Stimulated activated CD4-positive, alpha-beta T cell treated with anti-CD3 and anti-CD28 coated beads, Interleukin-1b, Interleukin-23, amount 100 ng/mL, for 4 hours (primary cell): ENCODE measurements around the gene ZNF581.
A peak's percentile ranks its signal among the peaks of the same experiment; 100 is the strongest.

Experiments used
- DNase-seq, 2 donors: peaks; one replicate each; pipeline ENCODE4 v3.0.0-alpha.2; 2020; ENCODE audit warnings: low read depth in 2 of 2

The ZNF581 gene

GRCh38 chr19:55626350-55626749 is 17.1 kb upstream of the ZNF581 start:
- DNase-seq: peak in 1 of 2 donors; percentile 45

- peak; percentile 51 to 91 for DNase-seq
These were observed 11.0 kb upstream of the ZNF581 start for GRCh38 chr19:55632463-55632834.

DNA sequence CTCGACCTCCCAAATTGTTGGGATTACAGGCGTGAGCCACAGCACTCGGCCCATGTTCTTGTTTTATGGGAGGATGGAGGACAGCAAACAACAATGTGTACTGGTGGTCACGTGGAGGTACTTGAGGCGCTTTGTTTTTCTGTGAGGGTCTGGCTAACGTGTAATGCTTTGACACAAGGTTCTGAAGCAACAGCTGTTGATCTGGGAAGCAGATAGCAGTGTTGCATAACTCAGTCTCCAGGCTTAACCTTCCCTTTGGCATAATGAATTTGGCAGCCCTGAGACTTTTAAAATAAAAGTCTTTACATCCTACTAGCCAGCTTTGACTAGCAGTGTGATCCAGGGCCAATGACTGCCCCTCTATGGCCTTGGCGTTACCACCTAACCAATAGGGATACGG is 9.6 kb upstream of the ZNF581 start:
- DNase-seq: no peak

DNA sequence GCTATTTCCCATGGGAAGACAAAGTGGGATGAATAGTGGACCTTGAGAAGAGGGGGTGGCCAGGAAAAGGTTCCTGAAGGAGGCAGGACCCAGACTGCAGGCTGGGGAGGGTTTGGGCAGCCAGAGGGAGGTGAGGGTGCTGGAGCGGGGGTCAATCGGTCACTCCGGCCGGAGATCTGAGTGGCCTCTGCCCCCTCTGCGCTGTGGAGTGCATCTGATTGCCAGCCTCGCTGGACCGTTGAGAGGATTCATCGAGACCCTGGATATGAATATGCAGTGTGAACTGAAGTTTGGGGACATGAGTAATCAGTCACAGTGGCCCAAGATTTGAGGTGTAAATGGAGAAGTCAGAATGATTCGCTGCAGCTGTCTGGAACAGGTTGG is 8.1 kb upstream of the ZNF581 start:
- DNase-seq: no peak

GRCh38 chr19:55635856-55636440 is 7.5 kb upstream of the ZNF581 start:
- DNase-seq: no peak

- DNase-seq: no peak
These were observed 6.7 kb upstream of the ZNF581 start for GRCh38 chr19:55636723-55637122.

- no peak for DNase-seq
These were observed 5.9 kb upstream of the ZNF581 start for GRCh38 chr19:55637534-55637933.

DNA sequence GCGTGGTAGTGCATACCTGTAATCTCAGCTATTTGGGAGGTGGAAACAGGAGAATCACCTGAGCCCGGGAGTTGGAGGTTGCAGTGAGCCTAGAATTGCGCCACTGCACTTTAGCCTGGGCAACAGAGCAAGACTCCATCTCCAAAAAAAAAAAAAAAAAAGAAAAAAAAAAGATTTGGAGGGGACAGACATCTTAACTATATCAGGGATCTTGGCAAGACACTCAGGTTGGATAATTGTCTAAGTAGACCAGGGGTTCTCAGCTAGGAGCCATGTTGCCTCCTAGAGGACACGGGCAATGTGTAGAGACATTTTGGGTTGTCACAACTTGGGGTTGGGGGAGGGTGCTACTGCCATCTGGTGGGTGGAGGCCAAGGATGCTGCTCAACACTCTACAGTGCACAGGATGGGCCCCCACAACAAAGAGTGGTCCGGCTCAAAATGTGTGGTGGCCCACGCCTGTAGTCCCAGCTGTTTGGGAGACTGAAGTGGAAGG is 4.5 kb upstream of the ZNF581 start:
- peak in 1 of 2 donors; percentile 36 for DNase-seq

DNA sequence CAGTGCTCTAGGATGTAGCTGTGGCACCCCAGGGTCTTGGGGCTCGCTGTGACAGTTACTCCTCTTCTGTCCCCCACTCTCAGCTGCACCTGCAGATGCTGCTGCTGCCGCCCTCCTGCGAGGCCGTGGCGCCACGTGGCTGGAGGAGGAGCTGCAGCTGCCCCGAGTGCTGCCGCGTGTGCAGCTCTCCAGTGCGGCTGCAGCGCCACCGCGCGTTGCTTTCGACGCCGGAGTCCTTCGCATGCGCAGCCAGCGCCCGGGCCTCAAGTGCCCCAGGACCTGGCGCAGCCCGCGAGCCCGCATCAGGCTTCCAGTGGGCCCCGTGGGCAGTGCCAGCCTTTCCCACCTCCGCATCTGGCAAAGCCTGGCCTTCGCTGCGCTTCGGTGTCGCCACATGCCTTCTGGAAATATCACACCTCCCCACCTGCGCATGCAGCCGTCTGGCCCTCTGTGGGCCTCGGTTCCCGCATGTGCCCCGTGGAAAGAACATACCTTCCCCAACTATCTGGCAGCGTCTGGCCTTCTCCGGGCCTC is 3.3 kb upstream of the ZNF581 start:
- DNase-seq: peak; percentile 58 to 64

DNA sequence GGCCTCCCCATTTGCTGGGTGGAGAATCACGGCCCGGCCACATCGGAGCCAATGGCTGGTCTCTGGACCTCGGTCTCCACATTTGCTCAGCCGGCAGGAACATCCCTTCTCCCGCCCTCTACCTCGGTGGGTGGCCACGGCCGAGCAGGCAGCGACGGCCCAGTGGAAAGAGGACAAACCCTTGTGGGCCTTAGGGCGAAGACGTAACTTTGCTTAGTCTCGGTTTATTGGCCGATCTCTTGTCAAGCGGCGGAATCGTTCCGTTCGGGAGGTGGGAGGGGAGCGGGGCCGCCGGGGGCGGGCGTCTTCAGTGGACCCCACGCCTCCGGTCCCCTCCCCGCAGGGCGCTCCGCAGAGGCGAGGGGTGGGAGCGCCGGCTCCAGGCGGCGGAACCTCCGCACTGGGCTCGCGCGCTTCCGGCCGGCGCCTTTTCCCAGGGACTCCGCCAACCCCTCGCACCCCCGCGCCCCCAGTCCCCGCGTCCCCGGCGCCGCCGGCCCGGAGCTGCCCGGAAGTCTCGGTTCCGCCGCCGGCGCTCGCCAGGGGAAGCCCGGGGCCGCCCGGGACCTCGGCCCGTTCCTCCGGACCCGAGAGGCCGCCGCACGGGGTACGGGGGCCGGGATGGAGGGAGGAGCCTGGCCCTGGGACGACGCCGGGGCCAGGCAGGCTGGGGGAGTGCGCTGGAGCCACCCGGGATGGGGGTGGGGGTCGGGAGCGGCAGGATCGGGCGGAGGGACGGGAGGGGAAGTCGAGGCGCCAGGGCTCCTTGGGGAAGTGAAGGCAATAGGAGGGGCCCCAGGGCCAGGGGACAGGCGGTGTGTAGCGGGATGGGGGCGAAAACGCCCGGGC is 2.6 kb upstream of the ZNF581 start, which contains the start of gene ZNF580:
Gene ZNF580, plus strand, starts transcription at position 426 of the 849 bp plus-strand sequence. CDS start 1,507 bp downstream, outside the sequence.
- peak; percentile 44 to 70 for DNase-seq

GRCh38 chr19:55641426-55642152 is 1.9 kb upstream of the ZNF581 start:
- no peak for DNase-seq

GRCh38 chr19:55642153-55643002 is 1.1 kb upstream of the ZNF581 start:
- DNase-seq: no peak

DNA sequence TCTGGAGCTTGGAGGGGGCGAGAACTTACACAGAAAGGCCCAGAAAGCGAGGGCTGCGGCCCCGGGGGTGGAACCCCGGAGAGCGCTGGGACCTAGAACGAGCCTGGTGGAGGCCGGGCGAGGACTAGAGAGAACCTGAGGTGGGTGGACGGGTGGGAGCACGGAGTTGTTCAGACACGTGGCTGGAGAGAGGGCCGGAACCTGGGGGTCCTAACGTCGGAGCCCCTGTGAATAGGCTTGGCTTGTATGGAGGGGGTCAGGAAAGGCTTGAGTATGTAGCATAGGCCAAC is 383 bp downstream of the ZNF581 start:
- DNase-seq: no peak

- DNase-seq: no peak
These were observed 863 bp downstream of the ZNF581 start for GRCh38 chr19:55644191-55644833.

DNA sequence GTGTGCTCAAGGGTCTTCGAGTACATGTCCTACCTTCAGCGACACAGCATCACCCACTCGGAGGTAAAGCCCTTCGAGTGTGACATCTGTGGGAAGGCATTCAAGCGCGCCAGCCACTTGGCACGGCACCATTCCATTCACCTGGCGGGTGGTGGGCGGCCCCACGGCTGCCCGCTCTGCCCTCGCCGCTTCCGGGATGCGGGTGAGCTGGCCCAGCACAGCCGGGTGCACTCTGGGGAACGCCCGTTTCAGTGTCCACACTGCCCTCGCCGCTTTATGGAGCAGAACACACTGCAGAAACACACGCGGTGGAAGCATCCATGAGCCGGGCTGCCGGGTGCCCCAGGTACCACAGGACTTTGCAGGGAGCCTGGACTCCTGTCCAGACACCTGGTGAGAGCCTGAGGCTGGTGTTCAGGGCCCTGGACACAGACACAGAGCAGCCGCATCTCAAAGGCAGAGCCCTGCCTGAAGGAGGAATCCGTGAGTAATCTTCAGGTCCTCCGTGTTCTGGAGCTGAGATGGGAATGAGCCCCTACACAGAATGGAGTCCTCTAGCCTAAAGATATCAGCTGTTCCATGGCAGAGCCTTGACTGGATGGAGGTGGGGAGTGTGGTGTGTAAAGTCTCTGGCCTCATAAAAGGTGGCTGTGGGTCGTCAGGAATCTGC is 1.5 kb downstream of the ZNF581 start:
- no peak for DNase-seq

GRCh38 chr19:55645512-55645881 is 2.0 kb downstream of the ZNF581 start:
- DNase-seq: no peak

GRCh38 chr19:55646889-55647731 is 3.7 kb downstream of the ZNF581 start:
- DNase-seq: no peak

GRCh38 chr19:55647732-55648584 is 4.5 kb downstream of the ZNF581 start, which contains the start of gene CCDC106:
CCDC106 (plus strand) TSS chr19:55648212; CDS start chr19:55649047, 835 bp downstream.
- DNase-seq: peak in 1 of 2 donors; percentile 55
